H1 (cell line): ENCODE measurements around the gene RNF141. TPM values are rescaled to one million over a fixed set of nuclear protein-coding genes. Genes with fewer than 3 reads are reported as not detected.

ENCODE experiments used
- CTCF ChIA-PET: fragments of 300-600 bp; sonication (Branson Sonifier 250); formaldehyde crosslinking; loops from one replicate; lab custom pipeline; 2021; ENCODE audit not compliant: partially characterized antibody; lab: Charles Lee
- POLR2A ChIA-PET: fragments of 300-600 bp; sonication (Branson Sonifier 250); formaldehyde crosslinking; loops from one replicate; lab custom pipeline; 2021; ENCODE audit warnings: inconsistent platforms; ENCODE audit not compliant: partially characterized antibody; lab: Charles Lee
- DNase-seq, 2 experiments: peaks; one replicate each; pipeline versions ENCODE4 v3.0.0 to v3.0.0-alpha.2; 2010 to 2022; ENCODE audit warnings: low spot score in 2 of 2, low read depth in 1 of 2, mixed read lengths in 1 of 2
- FAIRE-seq: peaks from 2 replicates; lab custom pipeline; 2011; peaks lifted over from hg19 to GRCh38; lab: Jason Lieb, UNC
- H2AFZ ChIP-seq: 2 replicates; pipeline ENCODE4 v1.8.1; 2012; ENCODE audit warnings: low read length, inconsistent platforms
- H2AK5ac ChIP-seq: 2 replicates; pipeline ENCODE4 v1.6.1; 2013; ENCODE audit warnings: low read depth, low read length
- H2BK120ac ChIP-seq: replicated peaks from 2 replicates; pipeline ENCODE3; 2013; ENCODE audit warnings: low read depth, low read length, inconsistent platforms
- H2BK12ac ChIP-seq: 2 replicates; pipeline ENCODE4 v1.6.1; 2013; ENCODE audit warnings: low read depth, low read length
- H2BK15ac ChIP-seq: 2 replicates; pipeline ENCODE4 v1.6.1; 2013; ENCODE audit warnings: low read length
- H2BK20ac ChIP-seq: 2 replicates; pipeline ENCODE4 v1.6.1; 2013; ENCODE audit warnings: low read length
- H2BK5ac ChIP-seq: 2 replicates; pipeline ENCODE4 v1.6.1; 2013; ENCODE audit warnings: low read depth, low read length
- H3K14ac ChIP-seq: 2 replicates; pipeline ENCODE4 v1.6.1; 2013; ENCODE audit warnings: inconsistent platforms; ENCODE audit not compliant: insufficient read length
- H3K18ac ChIP-seq: 2 replicates; pipeline ENCODE4 v1.6.1; 2013; ENCODE audit warnings: low read length; ENCODE audit errors: extremely low read depth
- H3K23ac ChIP-seq: 2 replicates; pipeline ENCODE4 v1.6.1; 2013; ENCODE audit warnings: inconsistent platforms; ENCODE audit not compliant: insufficient read length
- H3K23me2 ChIP-seq: 2 replicates; pipeline ENCODE4 v1.6.1; 2013; ENCODE audit warnings: low read depth, low read length
- H3K27ac ChIP-seq: 2 replicates; pipeline ENCODE4 v1.6.1; 2011; ENCODE audit warnings: low read depth, low read length, inconsistent platforms
- H3K27me3 ChIP-seq, 4 experiments: replicated peaks in 1 of 4; 1 replicate in 1 of 4; 2 replicates in 3 of 4; pipeline versions ENCODE4 v1.6.1 to v1.8.1; 2011 to 2013; ENCODE audit warnings: low read length in 3 of 4, mild to moderate bottlenecking in 3 of 4, inconsistent platforms in 2 of 4, mixed read lengths in 2 of 4, moderate library complexity in 1 of 4; ENCODE audit not compliant: control insufficient read depth in 3 of 4, insufficient read depth in 3 of 4; ENCODE audit errors: extremely low read depth in 1 of 4
- H3K36me3 ChIP-seq, 4 experiments: 2 replicates each; pipeline versions ENCODE4 v1.6.1 to v1.8.1; 2011 to 2013; ENCODE audit warnings: mild to moderate bottlenecking in 4 of 4, low read length in 3 of 4, moderate library complexity in 2 of 4, control low read depth in 1 of 4, inconsistent platforms in 1 of 4; ENCODE audit not compliant: insufficient read depth in 4 of 4, control insufficient read depth in 2 of 4
- H3K4ac ChIP-seq: replicated peaks from 2 replicates; pipeline ENCODE3; 2013; ENCODE audit warnings: low read length, low read depth, mixed read lengths, inconsistent platforms; ENCODE audit not compliant: insufficient read length
- H3K4me1 ChIP-seq, 4 experiments: replicated peaks in 1 of 4; 1 replicate in 1 of 4; 2 replicates in 3 of 4; pipeline versions ENCODE4 v1.6.1 to v1.8.1; 2011 to 2013; ENCODE audit warnings: low read length in 3 of 4, inconsistent platforms in 2 of 4, mixed read lengths in 1 of 4; ENCODE audit not compliant: insufficient read depth in 4 of 4, control insufficient read depth in 3 of 4
- H3K4me2 ChIP-seq, 2 experiments: 2 replicates each; pipeline versions ENCODE4 v1.6.1 to v1.8.1; 2011 to 2013; ENCODE audit warnings: low read depth in 2 of 2, low read length in 2 of 2, control low read depth in 1 of 2, inconsistent platforms in 1 of 2, mild to moderate bottlenecking in 1 of 2; ENCODE audit not compliant: insufficient read depth in 1 of 2
- H3K4me3 ChIP-seq, 4 experiments: fragments of 200-600, 300-600 bp in 1 of 4; sonication (generic), shearing (Covaris generic), sonication (Bioruptor Twin) in 1 of 4; 2 replicates each; pipeline versions ENCODE4 v1.5.1 to v1.8.1; 2011 to 2016; ENCODE audit warnings: low read length in 4 of 4, low read depth in 3 of 4, control low read depth in 2 of 4, inconsistent platforms in 2 of 4, mild to moderate bottlenecking in 2 of 4, mixed read lengths in 1 of 4, moderate library complexity in 1 of 4; ENCODE audit not compliant: insufficient read depth in 2 of 4; ENCODE audit errors: extremely low read depth in 1 of 4
- H3K56ac ChIP-seq: replicated peaks from 2 replicates; pipeline ENCODE3; 2013; ENCODE audit warnings: low read depth, mild to moderate bottlenecking, mixed read lengths, low read length, inconsistent platforms; ENCODE audit not compliant: insufficient read length
- H3K79me1 ChIP-seq: 2 replicates; pipeline ENCODE4 v1.6.1; 2013; ENCODE audit warnings: low read depth, low read length, control low read depth
- H3K79me2 ChIP-seq, 2 experiments: 2 replicates each; pipeline versions ENCODE4 v1.6.1 to v1.8.1; 2012 to 2013; ENCODE audit warnings: low read length in 2 of 2, mild to moderate bottlenecking in 2 of 2, inconsistent platforms in 1 of 2; ENCODE audit not compliant: insufficient read depth in 2 of 2, control insufficient read depth in 1 of 2
- H3K9ac ChIP-seq, 4 experiments: replicated peaks in 1 of 4; 1 replicate in 1 of 4; 2 replicates in 3 of 4; pipeline versions ENCODE4 v1.6.1 to v1.8.1; 2011 to 2013; ENCODE audit warnings: low read depth in 3 of 4, low read length in 3 of 4, control low read depth in 2 of 4, mild to moderate bottlenecking in 2 of 4, moderate library complexity in 2 of 4, inconsistent platforms in 1 of 4; ENCODE audit errors: extremely low read depth in 1 of 4
- H3K9me3 ChIP-seq, 2 experiments: 2 replicates each; pipeline versions ENCODE4 v1.6.1 to v1.8.1; 2012 to 2013; ENCODE audit warnings: mild to moderate bottlenecking in 2 of 2, moderate library complexity in 2 of 2, control low read depth in 1 of 2, inconsistent platforms in 1 of 2, low read depth in 1 of 2, low read length in 1 of 2, mixed read lengths in 1 of 2; ENCODE audit not compliant: insufficient read depth in 2 of 2
- H4K20me1 ChIP-seq, 2 experiments: replicated peaks in 1 of 2; 2 replicates each; pipeline versions ENCODE3 to v1.8.1; 2011 to 2013; ENCODE audit warnings: inconsistent platforms in 2 of 2, low read length in 2 of 2, mild to moderate bottlenecking in 1 of 2; ENCODE audit not compliant: insufficient read depth in 2 of 2, control insufficient read depth in 1 of 2
- H4K5ac ChIP-seq: 2 replicates; pipeline ENCODE4 v1.6.1; 2013; ENCODE audit warnings: low read length, low read depth, mixed read lengths, inconsistent platforms; ENCODE audit not compliant: insufficient read length
- H4K8ac ChIP-seq: 2 replicates; pipeline ENCODE4 v1.8.0; 2013; ENCODE audit warnings: mild to moderate bottlenecking, moderate library complexity, low read length, inconsistent platforms; ENCODE audit not compliant: insufficient read depth; ENCODE audit errors: extremely low read depth
- H4K91ac ChIP-seq: replicated peaks from 2 replicates; pipeline ENCODE3; 2013; ENCODE audit warnings: low read length, mixed read lengths, inconsistent platforms; ENCODE audit not compliant: insufficient read length
- BRCA1 ChIP-seq: IDR thresholded peaks from 2 replicates; pipeline ENCODE4 v1.6.1; 2012; ENCODE audit warnings: low read depth, low read length, improper control_type of control experiment
- CBX8 ChIP-seq: fragments of 300-800, 300-1000 bp; sonication (generic); IDR thresholded peaks from 2 replicates; pipeline ENCODE4 v1.7.1; 2016; ENCODE audit warnings: low read depth, low read length, borderline replicate concordance
- EZH2 ChIP-seq: fragments of 200-600 bp; sonication (generic); IDR thresholded peaks from 2 replicates; pipeline ENCODE4 v1.7.1; 2012; ENCODE audit warnings: low read depth, mild to moderate bottlenecking, moderate library complexity, low read length, inconsistent platforms; ENCODE audit not compliant: severe bottlenecking
- HDAC6 ChIP-seq: IDR thresholded peaks from one replicate; pipeline ENCODE4 v1.7.1; 2012; ENCODE audit warnings: low read depth, mild to moderate bottlenecking, inconsistent platforms, low read length, moderate library complexity
- POLR2A ChIP-seq, 2 experiments: IDR thresholded peaks; 1 replicate in 1 of 2; 2 replicates in 1 of 2; pipeline ENCODE4 v1.6.1; 2011; ENCODE audit warnings: low read depth in 2 of 2, low read length in 2 of 2, mild to moderate bottlenecking in 2 of 2; ENCODE audit errors: control extremely low read depth in 1 of 2
- POU5F1 ChIP-seq: IDR thresholded peaks from 2 replicates; pipeline ENCODE4 v1.6.1; 2011; ENCODE audit warnings: low read depth, mild to moderate bottlenecking, low read length, moderate library complexity
- TBP ChIP-seq: IDR thresholded peaks from 2 replicates; pipeline ENCODE4 v1.6.1; 2011; ENCODE audit warnings: low read depth, low read length, improper control_type of control experiment
- WGBS, 2 experiments: shearing (Covaris generic) in 1 of 2; methylation state at CpG; one replicate each; pipeline versions ENCODE4 v1.1.6 to v1.1.7; 2013 to 2015; ENCODE audit warnings: low lambda C conversion rate in 2 of 2, mixed read lengths in 2 of 2, inconsistent platforms in 1 of 2, low coverage in 1 of 2, missing lambda C conversion rate in 1 of 2; ENCODE audit not compliant: insufficient replicate concordance in 2 of 2, insufficient coverage in 1 of 2, insufficient read length in 1 of 2; ENCODE audit errors: extremely low coverage in 1 of 2, missing lambda C conversion rate in 1 of 2; 5-methylcytosine and 5-hydroxymethylcytosine counted together
- polyA plus RNA-seq, 7 experiments: library from polyadenylated mRNA; depleted of rRNA in 3 of 7; stranded (reverse) in 5 of 7; unstranded in 2 of 7; fragments of >200 nt in 5 of 7; fragments of 200-250 nt in 2 of 7; gene quantifications; 1 replicate in 5 of 7; 2 replicates in 1 of 7; 4 replicates in 1 of 7; pipeline versions ENCODE4 v1.2.1 to v1.2.3, GENCODE V29; 2011 to 2013; ENCODE audit warnings: missing spikeins in 2 of 7, mixed read lengths in 2 of 7
- total RNA-seq: library from RNA; stranded (reverse); fragmentation: NEBNext Ultra II Directional; extraction: Animal tissue kit (Norgen Biotek cat#: 25700); gene quantifications from 2 replicates; pipeline ENCODE4 v1.2.1, GENCODE V29; 2021
- TF ChIP-seq, protein P1 (sequence below): IDR thresholded peaks from 2 replicates; pipeline ENCODE4 v1.6.1; 2012; ENCODE audit warnings: inconsistent platforms
- TF ChIP-seq, protein P2 (sequence below): IDR thresholded peaks from 2 replicates; pipeline ENCODE4 v1.6.1; 2012; ENCODE audit warnings: inconsistent platforms

The RNF141 gene
- total and polyA plus RNA-seq, 2 of the 8 experiments (the other 6 are each of a cell fraction or from before 2014, with no cell fraction given) = 8.5 to 22.8 TPM

DNA sequence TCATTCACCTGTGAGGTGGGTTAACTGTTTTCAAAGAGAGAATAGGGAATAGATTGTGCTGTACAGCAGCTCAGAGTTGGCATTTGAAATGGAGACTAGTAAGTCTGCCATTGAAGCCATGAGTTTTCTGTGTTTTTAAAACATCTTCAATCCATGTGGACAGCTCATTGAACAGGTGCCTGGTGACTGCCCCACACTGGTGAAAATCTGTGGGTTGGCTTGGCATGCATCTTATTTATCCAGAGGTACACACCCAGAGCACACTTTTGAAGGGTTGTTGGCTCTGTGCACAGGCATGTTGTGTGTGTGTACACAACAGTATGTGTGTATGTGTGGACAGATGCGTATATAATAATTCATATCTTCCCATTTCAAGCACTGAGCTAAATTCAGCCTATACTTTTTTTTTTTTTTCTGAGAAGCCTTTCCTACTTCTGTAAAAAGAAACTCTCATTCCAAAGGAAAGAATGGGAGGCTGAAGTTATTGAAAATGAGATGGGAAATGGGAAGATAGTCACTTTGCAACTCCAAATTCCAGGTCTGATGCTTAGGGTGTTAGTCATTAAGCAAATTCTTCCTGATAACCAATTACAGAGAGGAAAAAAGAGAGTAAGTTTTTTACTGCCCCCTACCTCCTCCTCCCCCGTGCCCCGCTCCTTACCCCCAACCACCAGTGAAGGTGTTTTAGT lies 34.5 kb upstream of the RNF141 start:
- DNase-seq = no peak
- Histone ChIP-seq H3K9ac (no peak overlapping the region), H3K79me2 (no peaks in the 10 kb centered on the region), H4K91ac (no peak overlapping the region), H2BK20ac (no peak overlapping the region), H2BK15ac (no peak overlapping the region), H3K4me3 (no peak overlapping the region), H4K20me1 (no peaks in the 10 kb centered on the region), H2AFZ (no peak overlapping the region), H4K5ac (no peak overlapping the region), H3K79me1 (no peaks in the 10 kb centered on the region), H3K27me3 (no peaks in the 10 kb centered on the region), H3K23ac (no peak overlapping the region), H3K56ac (no peak overlapping the region), H3K18ac (no peak overlapping the region), H2BK120ac (no peak overlapping the region), H3K4me1 (no peaks in the 10 kb centered on the region), H3K23me2 (no peaks in the 10 kb centered on the region), H3K4ac (no peak overlapping the region), H3K36me3 (no peaks in the 10 kb centered on the region), H3K14ac (no peak overlapping the region), H4K8ac (no peak overlapping the region), H3K27ac (no peak overlapping the region), H3K9me3 (no peaks in the 10 kb centered on the region), H2AK5ac (no peak overlapping the region), H2BK5ac (no peak overlapping the region), H2BK12ac (no peak overlapping the region), H3K4me2 (no peak overlapping the region)
- CTCF ChIA-PET = interaction anchor here (0.7 to 2.3 kb wide), 7 partner anchors 10 to 187 kb away, joined by 3 to 9 read pairs (median 4); partner anchors contain the start of gene RNF141
- no peak for FAIRE-seq
- POLR2A ChIA-PET = no interaction called here
- WGBS, 2 experiments = 100% methylated on average over 3 of the region's 3 CpGs; no CpG with 5 or more reads in 1 of the 2 experiments
- TF ChIP-seq EZH2 (no peak), POLR2A (IDR thresholded peaks at IDR 0.05; ENCODE audit: control extremely low read depth in 1 of 2, low read depth in 2 of 2, low read length in 2 of 2) (no peak), POU5F1 (no peak), BRCA1 (no peak), CBX8 (no peak), TBP (no peak), HDAC6 (no peak)
- TF ChIP-seq, protein P1, sequence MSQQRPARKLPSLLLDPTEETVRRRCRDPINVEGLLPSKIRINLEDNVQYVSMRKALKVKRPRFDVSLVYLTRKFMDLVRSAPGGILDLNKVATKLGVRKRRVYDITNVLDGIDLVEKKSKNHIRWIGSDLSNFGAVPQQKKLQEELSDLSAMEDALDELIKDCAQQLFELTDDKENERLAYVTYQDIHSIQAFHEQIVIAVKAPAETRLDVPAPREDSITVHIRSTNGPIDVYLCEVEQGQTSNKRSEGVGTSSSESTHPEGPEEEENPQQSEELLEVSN = no peak
- TF ChIP-seq, protein P2, sequence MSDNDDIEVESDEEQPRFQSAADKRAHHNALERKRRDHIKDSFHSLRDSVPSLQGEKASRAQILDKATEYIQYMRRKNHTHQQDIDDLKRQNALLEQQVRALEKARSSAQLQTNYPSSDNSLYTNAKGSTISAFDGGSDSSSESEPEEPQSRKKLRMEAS = no peak
